ENCODE data around the gene UGT2B10.
"Not testable (repeated sequence)": the region's sequence is repeated elsewhere in the genome, so short reads cannot be mapped to it uniquely, and the experiment has no call there.

The UGT2B10 gene

DNA sequence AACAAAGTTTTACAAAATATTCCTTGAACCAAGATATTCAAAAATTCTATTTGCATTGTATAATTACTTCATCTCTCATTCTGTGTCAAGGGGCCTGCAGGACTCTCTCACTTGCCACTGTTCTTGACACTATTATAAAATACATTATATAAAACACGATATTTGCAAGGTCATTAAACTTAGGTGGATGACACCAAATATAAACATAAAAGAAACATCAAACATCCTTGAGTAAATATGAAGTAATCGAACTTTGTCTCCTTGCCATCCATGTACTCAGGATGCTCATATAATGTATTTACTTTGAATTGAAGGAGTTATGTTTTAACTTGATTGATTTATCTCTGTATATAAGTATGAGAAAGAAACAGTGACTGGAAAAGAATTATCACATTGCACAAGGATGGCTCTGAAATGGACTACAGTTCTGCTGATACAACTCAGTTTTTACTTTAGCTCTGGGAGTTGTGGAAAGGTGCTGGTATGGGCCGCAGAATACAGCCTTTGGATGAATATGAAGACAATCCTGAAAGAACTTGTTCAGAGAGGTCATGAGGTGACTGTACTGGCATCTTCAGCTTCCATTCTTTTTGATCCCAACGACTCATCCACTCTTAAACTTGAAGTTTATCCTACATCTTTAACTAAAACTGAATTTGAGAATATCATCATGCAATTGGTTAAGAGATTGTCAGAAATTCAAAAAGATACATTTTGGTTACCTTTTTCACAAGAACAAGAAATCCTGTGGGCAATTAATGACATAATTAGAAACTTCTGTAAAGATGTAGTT is at the start of gene UGT2B10:
TSS of gene UGT2B10 (plus strand) at position 378 of the 793 bp plus-strand sequence. CDS start at position 404, 26 bp downstream.
- H3K4me3 ChIP-seq (ENCODE audit: control insufficient read depth, low read depth, low read length); DNase-seq (ENCODE audit: low read depth): not testable (repeated sequence)

DNA sequence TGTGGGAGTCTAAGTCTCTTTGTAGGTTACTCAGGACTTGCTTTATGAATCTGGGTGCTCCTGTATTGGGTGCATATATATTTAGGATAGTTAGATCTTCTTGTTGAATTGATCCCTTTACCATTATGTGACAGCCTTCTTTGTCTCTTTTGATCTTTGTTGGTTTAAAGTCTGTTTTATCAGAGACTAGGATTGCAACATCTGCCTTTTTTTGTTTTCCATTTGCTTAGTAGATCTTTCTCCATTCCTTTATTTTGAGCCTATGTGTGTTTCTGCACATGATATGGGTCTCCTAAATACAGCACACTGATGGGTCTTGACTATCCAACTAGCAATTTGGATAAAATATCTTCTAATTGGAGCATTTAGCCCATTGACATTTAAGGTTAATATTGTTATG is 44.0 kb upstream of the UGT2B10 start:
- not testable (repeated sequence) for DNase-seq (ENCODE audit: low read depth); H3K4me3 ChIP-seq (ENCODE audit: control insufficient read depth, low read depth, low read length)

DNA sequence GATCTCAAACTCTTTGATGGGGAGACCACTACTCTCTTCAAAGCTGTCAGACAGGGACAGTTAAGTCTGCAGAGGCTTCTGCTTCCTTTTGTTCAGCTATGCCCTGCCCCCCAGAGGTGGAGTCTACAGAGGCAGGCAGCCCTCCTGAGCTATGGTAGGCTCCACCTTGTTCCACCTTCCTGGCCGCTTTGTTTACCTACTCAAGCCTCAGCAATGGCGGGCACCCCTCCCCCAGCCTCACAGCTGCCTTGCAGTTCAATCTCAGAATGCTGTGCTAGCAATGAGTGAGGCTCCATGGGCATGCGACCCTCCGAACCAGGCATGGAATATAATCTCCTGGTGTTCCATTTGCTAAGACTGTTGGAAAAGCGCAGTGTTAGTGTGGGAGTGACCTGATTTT is 42.1 kb upstream of the UGT2B10 start:
- no peak for DNase-seq (ENCODE audit: low read depth)
- H3K4me3 ChIP-seq (ENCODE audit: control insufficient read depth, low read depth, low read length) = no peak overlapping the region
- TF ChIP-seq, protein P1, sequence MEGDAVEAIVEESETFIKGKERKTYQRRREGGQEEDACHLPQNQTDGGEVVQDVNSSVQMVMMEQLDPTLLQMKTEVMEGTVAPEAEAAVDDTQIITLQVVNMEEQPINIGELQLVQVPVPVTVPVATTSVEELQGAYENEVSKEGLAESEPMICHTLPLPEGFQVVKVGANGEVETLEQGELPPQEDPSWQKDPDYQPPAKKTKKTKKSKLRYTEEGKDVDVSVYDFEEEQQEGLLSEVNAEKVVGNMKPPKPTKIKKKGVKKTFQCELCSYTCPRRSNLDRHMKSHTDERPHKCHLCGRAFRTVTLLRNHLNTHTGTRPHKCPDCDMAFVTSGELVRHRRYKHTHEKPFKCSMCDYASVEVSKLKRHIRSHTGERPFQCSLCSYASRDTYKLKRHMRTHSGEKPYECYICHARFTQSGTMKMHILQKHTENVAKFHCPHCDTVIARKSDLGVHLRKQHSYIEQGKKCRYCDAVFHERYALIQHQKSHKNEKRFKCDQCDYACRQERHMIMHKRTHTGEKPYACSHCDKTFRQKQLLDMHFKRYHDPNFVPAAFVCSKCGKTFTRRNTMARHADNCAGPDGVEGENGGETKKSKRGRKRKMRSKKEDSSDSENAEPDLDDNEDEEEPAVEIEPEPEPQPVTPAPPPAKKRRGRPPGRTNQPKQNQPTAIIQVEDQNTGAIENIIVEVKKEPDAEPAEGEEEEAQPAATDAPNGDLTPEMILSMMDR (conservative IDR thresholded peaks at IDR 0.05; ENCODE audit: control insufficient read depth, insufficient read depth, low read depth, low read length) = no peak

DNA sequence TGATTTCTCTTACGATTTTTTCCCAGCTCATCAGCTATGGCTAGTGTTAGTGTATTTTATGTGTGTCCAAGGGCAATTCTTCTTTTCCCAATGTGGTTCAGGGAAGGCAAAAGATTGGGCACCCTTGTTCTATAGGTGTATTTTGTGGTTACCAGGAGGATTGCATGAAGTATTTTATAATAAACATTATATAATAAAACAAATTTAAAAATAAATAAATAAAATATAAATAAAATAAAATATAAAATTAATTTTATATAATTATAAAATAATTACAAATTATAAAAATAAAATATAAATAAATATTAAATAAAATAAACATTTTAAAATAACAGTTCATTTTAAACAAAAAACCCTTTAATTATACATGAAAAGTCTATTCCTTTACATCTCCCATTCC is 35.6 kb upstream of the UGT2B10 start:
- DNase-seq (ENCODE audit: low read depth) = no peak
- H3K4me3 ChIP-seq (ENCODE audit: control insufficient read depth, low read depth, low read length) = no peak overlapping the region
- TF ChIP-seq, protein P1 (conservative IDR thresholded peaks at IDR 0.05; ENCODE audit: control insufficient read depth, insufficient read depth, low read depth, low read length) = no peak

DNA sequence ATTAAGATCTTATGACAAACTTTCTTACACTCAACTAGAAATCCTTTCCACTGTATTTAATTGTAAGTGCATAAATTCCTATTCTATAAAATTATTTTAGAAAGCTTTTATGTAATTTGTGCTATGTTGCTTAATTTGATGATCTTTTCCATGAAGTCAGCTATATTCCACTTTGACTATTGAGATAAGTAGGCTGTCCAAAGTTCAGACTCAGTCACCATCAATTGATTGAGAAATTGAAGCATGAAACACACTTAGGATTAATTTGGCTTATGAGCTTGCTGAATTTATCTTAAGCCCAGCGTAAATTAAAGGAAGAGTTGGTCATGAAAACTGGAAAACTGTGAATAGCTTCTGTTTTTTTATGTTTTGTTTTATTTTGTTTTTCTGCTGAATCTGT is 18.7 kb upstream of the UGT2B10 start:
- TF ChIP-seq, protein P1 (conservative IDR thresholded peaks at IDR 0.05; ENCODE audit: control insufficient read depth, insufficient read depth, low read depth, low read length) = no peak
- H3K4me3 ChIP-seq (ENCODE audit: control insufficient read depth, low read depth, low read length) = no peak overlapping the region
- no peak for DNase-seq (ENCODE audit: low read depth)

- no peak overlapping the region for H3K4me3 ChIP-seq (ENCODE audit: control insufficient read depth, low read depth, low read length)
- DNase-seq (ENCODE audit: low read depth) = no peak
- TF ChIP-seq, protein P1 (conservative IDR thresholded peaks at IDR 0.05; ENCODE audit: control insufficient read depth, insufficient read depth, low read depth, low read length) = no peak
Measured at GRCh38 chr4:68797618-68798017, 18.2 kb upstream of the UGT2B10 start.

DNA sequence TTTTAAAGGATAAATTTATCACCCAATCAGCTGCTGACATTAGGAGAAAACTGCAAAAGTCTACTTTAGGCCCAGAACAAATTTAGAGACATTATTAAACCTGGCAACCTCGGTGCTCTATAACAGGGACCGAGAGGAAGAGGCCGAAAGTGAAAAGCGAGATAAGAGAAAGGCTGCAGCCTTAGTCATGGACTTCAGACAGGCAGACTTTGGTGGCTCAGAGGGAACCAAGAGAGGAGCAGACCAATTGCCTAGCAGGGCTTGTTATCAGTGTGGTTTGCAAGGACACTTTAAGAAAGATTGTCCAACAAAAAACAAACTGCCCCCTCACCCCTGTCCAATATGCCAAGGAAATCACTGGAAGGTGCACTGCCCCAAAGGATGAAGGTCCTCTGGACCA is 12.8 kb upstream of the UGT2B10 start:
- no peak for DNase-seq (ENCODE audit: low read depth)
- TF ChIP-seq, protein P1 (conservative IDR thresholded peaks at IDR 0.05; ENCODE audit: control insufficient read depth, insufficient read depth, low read depth, low read length) = no peak
- H3K4me3 ChIP-seq (ENCODE audit: control insufficient read depth, low read depth, low read length) = no peak overlapping the region

- H3K4me3 ChIP-seq (ENCODE audit: control insufficient read depth, low read depth, low read length) = no peak overlapping the region
- no peak for DNase-seq (ENCODE audit: low read depth)
- TF ChIP-seq, protein P1 (conservative IDR thresholded peaks at IDR 0.05; ENCODE audit: control insufficient read depth, insufficient read depth, low read depth, low read length) = no peak
Measured at GRCh38 chr4:68808060-68808459, 7.7 kb upstream of the UGT2B10 start.

All from fibroblast of mammary gland (primary cell).